Pancreas (tissue), 10 donors: Measurements from ENCODE around the gene NR2E1. TPM values are rescaled to one million over a fixed set of nuclear protein-coding genes. Genes with fewer than 3 reads are reported as not detected.

Experiments
- ATAC-seq, 4 donors: fragments of 200-7000 bp; cut with Tn5 transposase; one replicate each; pipeline versions ENCODE4 v1.8.0 to v1.9.1; 2020; ENCODE audit warnings: mild to moderate bottlenecking in 4 of 4, moderate library complexity in 4 of 4
- DNase-seq, 6 donors: peaks; one replicate each; pipeline ENCODE4 v3.0.0-alpha.2; 2020
- FAIRE-seq: peaks from 2 replicates; lab custom pipeline; 2012; peaks lifted over from hg19 to GRCh38; lab: Jason Lieb, UNC
- H3K27ac ChIP-seq, 4 donors: fragments of 200-600 bp; sonication (generic); 1 replicate in 3 of 4; 2 replicates in 1 of 4; pipeline versions ENCODE4 v1.5.0 to v1.8.0; 2020
- H3K27me3 ChIP-seq, 4 donors: fragments of 200-600 bp; one replicate each; pipeline ENCODE4 v1.8.0; 2021
- H3K36me3 ChIP-seq, 3 donors: fragments of 200-600 bp; sonication (generic) in 1 of 3; one replicate each; pipeline versions ENCODE4 v1.5.0 to v1.8.0; 2020 to 2021
- H3K4me1 ChIP-seq, 3 donors: fragments of 200-600 bp; one replicate each; pipeline ENCODE4 v1.8.0; 2021
- H3K4me3 ChIP-seq, 4 donors: fragments of 200-600 bp; sonication (generic) in 2 of 4; one replicate each; pipeline versions ENCODE4 v1.5.0 to v1.8.0; 2020 to 2021
- H3K9me3 ChIP-seq, 4 donors: fragments of 200-600 bp; one replicate each; pipeline ENCODE4 v1.8.0; 2021
- CTCF ChIP-seq, 4 donors: fragments of 200-600 bp; sonication (generic) in 3 of 4; IDR thresholded peaks; one replicate each; pipeline versions ENCODE4 v1.5.0 to v1.8.0; 2021; ENCODE audit warnings: antibody characterized with exemption in 4 of 4
- WGBS, 2 donors: extraction: QIAGEN DNeasy Blood & Tissue Kit; methylation state at CpG; one replicate each; pipeline ENCODE4 v1.1.7; 2013; 5-methylcytosine and 5-hydroxymethylcytosine counted together
- intact Hi-C, 3 donors: fragments of 100-400 bp; cut with DNase I; formaldehyde crosslinking; loops; one replicate each; pipeline versions ENCODE4 v1.11.1 to v1.14.2; 2022
- polyA plus RNA-seq, 2 donors: library from polyadenylated mRNA; stranded (reverse); fragments of 200-250 nt; gene quantifications; one replicate each; pipeline ENCODE4 v1.2.3, GENCODE V29; 2013
- total RNA-seq, 6 donors: library from RNA; stranded (reverse); fragmentation: NEBNext Ultra II Directional in 4 of 6; extraction: Animal tissue kit (Norgen Biotek cat#: 25700) in 4 of 6; gene quantifications; one replicate each; pipeline versions ENCODE4 v1.2.1 to v1.2.4, GENCODE V29; 2021 to 2023
- donor health status: healthy with polysubstance abuse.
- donor health status: DM: no; HTN: no; CAD: no; lungs with moderate emphysema.
- donor health status: DM: no; HTN: no; CAD: no.
- donor health status: control.
- donor health status: control.
- donor health status: Bipolar disorder and iron deficiency.
- donor health status: DM: yes; HTN: yes; CAD: no.
- donor health status: DM: no; HTN: no; CAD: no.
- donor health status: DM: no; HTN: no; CAD: no.
- donor health status: DM: yes; HTN: yes; CAD: no.

Gene NR2E1
- total and polyA plus RNA-seq, 8 donors = 0.02 to 0.19 (median 0.06) TPM; not detected in 5

- H3K27ac ChIP-seq = no peak overlapping the region
- peak in 3 of 6 donors; percentile 24 to 68 (median 58) for DNase-seq
- no peak for ATAC-seq
- H3K4me3 ChIP-seq = peak overlapping the region in 2 of 4 donors; percentile 58 to 75
- TF ChIP-seq CTCF (IDR thresholded peaks at IDR 0.05) = no peak
- peaks cover 0 to 9% (median 4%) of the 10 kb centered on the region in 4 donors for H3K27me3 ChIP-seq
- 16 to 22% methylated on average over 67 of the region's 67 CpGs for WGBS, 2 donors
- H3K4me1 ChIP-seq = peaks cover 0 to 15% (median 0%) of the 10 kb centered on the region in 3 donors
- H3K36me3 ChIP-seq = no peaks in the 10 kb centered on the region
- FAIRE-seq = no peak
- intact Hi-C loops = loop anchor here in 1 of 3 donors (10.0 kb wide), 1 partner anchor 376 kb away; no protein-coding TSS in a partner anchor
- no peaks in the 10 kb centered on the region for H3K9me3 ChIP-seq
Observed at GRCh38 chr6:108118810-108119768, 46.7 kb upstream of the NR2E1 start.

GRCh38 chr6:108119769-108120141, 46.1 kb upstream of the NR2E1 start:
- DNase-seq (no peak), FAIRE-seq (no peak), ATAC-seq (no peak)
- Histone ChIP-seq H3K27ac (no peak overlapping the region), H3K9me3 (no peaks in the 10 kb centered on the region), H3K27me3 (peaks cover 0 to 9% (median 4%) of the 10 kb centered on the region in 4 donors), H3K4me1 (peaks cover 0 to 11% (median 0%) of the 10 kb centered on the region in 3 donors), H3K4me3 (no peak overlapping the region), H3K36me3 (no peaks in the 10 kb centered on the region)
- intact Hi-C loops = loop anchor here in 2 of 3 donors (5.0 to 10.0 kb wide), 2 partner anchors 375 to 413 kb away; no protein-coding TSS in a partner anchor
- TF ChIP-seq CTCF (IDR thresholded peaks at IDR 0.05) = no peak
- WGBS, 2 donors = 76 to 89% methylated on average over 24 of the region's 24 CpGs

- FAIRE-seq = no peak
- WGBS, 2 donors = 92 to 97% methylated on average over 12 of the region's 12 CpGs
- H3K27me3 ChIP-seq = peaks cover 0 to 9% (median 4%) of the 10 kb centered on the region in 4 donors
- no peak overlapping the region for H3K27ac ChIP-seq
- H3K36me3 ChIP-seq = no peaks in the 10 kb centered on the region
- no peak for ATAC-seq
- H3K9me3 ChIP-seq = no peaks in the 10 kb centered on the region
- no peak for TF ChIP-seq CTCF (IDR thresholded peaks at IDR 0.05)
- intact Hi-C loops = loop anchor here in 1 of 3 donors (5.0 kb wide), 1 partner anchor 412 kb away; no protein-coding TSS in a partner anchor
- no peak for DNase-seq
- peaks cover 0 to 9% (median 0%) of the 10 kb centered on the region in 3 donors for H3K4me1 ChIP-seq
- no peak overlapping the region for H3K4me3 ChIP-seq
Observed at GRCh38 chr6:108120311-108120710, 45.5 kb upstream of the NR2E1 start.

GRCh38 chr6:108121612-108122011, 44.2 kb upstream of the NR2E1 start:
- Histone ChIP-seq H3K4me1 (peaks cover 0 to 6% (median 0%) of the 10 kb centered on the region in 3 donors), H3K36me3 (no peaks in the 10 kb centered on the region), H3K9me3 (no peaks in the 10 kb centered on the region), H3K27ac (no peak overlapping the region), H3K4me3 (no peak overlapping the region), H3K27me3 (peaks cover 0 to 7% (median 4%) of the 10 kb centered on the region in 4 donors)
- ATAC-seq = no peak
- intact Hi-C loops = loop anchor here in 1 of 3 donors (5.0 kb wide), 1 partner anchor 411 kb away; no protein-coding TSS in a partner anchor
- no peak for DNase-seq
- no peak for FAIRE-seq
- WGBS, 2 donors = 63 to 73% methylated on average over 10 of the region's 10 CpGs
- no peak for TF ChIP-seq CTCF (IDR thresholded peaks at IDR 0.05)
